T-helper 1 cell (primary cell): ENCODE results near the gene RHOA.
A peak's percentile ranks its signal among the peaks of the same experiment; 100 is the strongest.
"Not testable (repeated sequence)": the region's sequence is repeated elsewhere in the genome, so short reads cannot be mapped to it uniquely, and the experiment has no call there.

Source experiments
- DNase-seq, 5 donors: peaks; one replicate each; pipeline ENCODE4 v3.0.0-alpha.2; 2012 to 2020

Gene RHOA

GRCh38 chr3:49410846-49411534 lies 786 bp downstream of the RHOA start:
- no peak for DNase-seq

- peak in 1 of 5 donors; percentile 26 for DNase-seq
Measured at GRCh38 chr3:49410066-49410845, 1.5 kb downstream of the RHOA start.

- no peak for DNase-seq
Measured at GRCh38 chr3:49406571-49407565, 4.9 kb downstream of the RHOA start.

- DNase-seq, result not testable (repeated sequence)
Measured at GRCh38 chr3:49405570-49405969, 6.2 kb downstream of the RHOA start.

GRCh38 chr3:49403891-49404290 lies 7.9 kb downstream of the RHOA start:
- no peak for DNase-seq

- no peak for DNase-seq
Measured at GRCh38 chr3:49401766-49402165, 10.0 kb downstream of the RHOA start.

GRCh38 chr3:49399461-49399860 lies 12.3 kb downstream of the RHOA start:
- no peak for DNase-seq

GRCh38 chr3:49397470-49397869 lies 14.3 kb downstream of the RHOA start:
- no peak for DNase-seq

GRCh38 chr3:49391310-49391709 lies 20.5 kb downstream of the RHOA start:
- DNase-seq, result not testable (repeated sequence)

GRCh38 chr3:49389297-49389696 lies 22.5 kb downstream of the RHOA start:
- no peak for DNase-seq

GRCh38 chr3:49388289-49388820 lies 23.4 kb downstream of the RHOA start:
- DNase-seq, result no peak

GRCh38 chr3:49387721-49388120 lies 24.1 kb downstream of the RHOA start:
- no peak for DNase-seq

GRCh38 chr3:49386056-49386756 lies 25.6 kb downstream of the RHOA start:
- DNase-seq, result no peak

GRCh38 chr3:49385617-49386016 lies 26.2 kb downstream of the RHOA start:
- no peak for DNase-seq

- DNase-seq, result no peak
Measured at GRCh38 chr3:49383387-49383786, 28.4 kb downstream of the RHOA start.

GRCh38 chr3:49378249-49378895 lies 33.4 kb downstream of the RHOA start:
- DNase-seq, result no peak

- peak in 1 of 5 donors; percentile 77 for DNase-seq
Measured at GRCh38 chr3:49377483-49377882, 34.3 kb downstream of the RHOA start.

GRCh38 chr3:49371946-49372345 lies 39.8 kb downstream of the RHOA start:
- DNase-seq, result no peak

GRCh38 chr3:49370585-49371290 lies 41.0 kb downstream of the RHOA start:
- no peak for DNase-seq

- DNase-seq, result no peak
Measured at GRCh38 chr3:49362561-49362960, 49.2 kb downstream of the RHOA start.

- DNase-seq, result no peak
Measured at GRCh38 chr3:49359623-49360022, 52.2 kb downstream of the RHOA start.
